NCI-H146 treated with DMSO at 0.1 percent for 48 hours (cell line): Measurements from ENCODE around the gene PWWP2B.
"Not testable (repeated sequence)": the region's sequence is repeated elsewhere in the genome, so short reads cannot be mapped to it uniquely, and the experiment has no call there.

Experiments used
- DNase-seq: peaks from one replicate; lab custom pipeline; 2025; ENCODE audit not compliant: unreplicated experiment; lab: John Stamatoyannopoulos, UW

PWWP2B gene

DNA sequence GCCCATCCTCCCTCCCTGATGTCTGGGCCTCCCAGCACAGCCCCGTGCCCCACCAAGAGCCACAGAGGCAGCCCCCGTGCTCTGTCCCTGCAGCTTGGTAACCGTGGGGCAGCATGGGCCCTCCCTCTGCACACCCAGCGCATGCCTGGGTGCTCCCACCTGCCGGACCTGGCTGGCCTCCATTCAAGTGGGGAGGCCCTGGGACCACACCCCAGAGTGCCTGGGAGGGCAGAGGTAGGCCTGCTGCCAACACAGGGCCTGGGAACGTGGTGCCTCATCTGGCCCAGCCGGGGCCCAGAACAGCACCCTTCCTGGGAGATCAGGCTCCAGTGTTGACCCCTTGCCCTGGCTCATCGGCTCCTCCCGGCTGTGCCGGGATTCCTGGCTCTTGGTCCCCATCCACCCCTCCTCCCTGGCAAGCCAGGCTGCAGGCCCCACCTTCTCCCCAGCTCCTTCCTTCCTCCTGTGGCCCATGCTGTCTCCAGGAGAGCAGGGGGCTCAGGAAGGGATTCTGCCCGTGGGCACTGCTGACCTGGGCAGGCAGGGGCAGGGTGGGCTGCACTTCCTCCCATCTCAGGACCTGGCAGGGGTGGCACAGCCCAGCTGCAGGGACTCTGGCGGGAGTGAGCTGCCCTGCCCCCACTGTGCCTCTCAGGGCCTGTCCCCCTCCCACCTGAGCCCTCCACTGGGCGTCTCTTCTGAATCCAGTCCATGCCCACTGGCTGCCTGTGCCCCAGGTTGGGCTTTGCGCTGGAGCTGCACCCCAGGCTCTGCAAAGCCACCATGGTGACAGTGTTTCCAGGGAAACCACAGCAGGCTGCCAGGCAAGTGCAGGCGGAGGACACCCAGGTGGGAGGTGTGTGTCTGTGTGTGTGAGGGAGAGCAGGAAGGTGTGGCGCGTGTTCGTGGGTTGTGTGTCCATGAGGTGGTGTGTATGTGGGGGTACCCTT is 32.6 kb downstream of the PWWP2B start:
- DNase-seq: peak; percentile 3

DNA sequence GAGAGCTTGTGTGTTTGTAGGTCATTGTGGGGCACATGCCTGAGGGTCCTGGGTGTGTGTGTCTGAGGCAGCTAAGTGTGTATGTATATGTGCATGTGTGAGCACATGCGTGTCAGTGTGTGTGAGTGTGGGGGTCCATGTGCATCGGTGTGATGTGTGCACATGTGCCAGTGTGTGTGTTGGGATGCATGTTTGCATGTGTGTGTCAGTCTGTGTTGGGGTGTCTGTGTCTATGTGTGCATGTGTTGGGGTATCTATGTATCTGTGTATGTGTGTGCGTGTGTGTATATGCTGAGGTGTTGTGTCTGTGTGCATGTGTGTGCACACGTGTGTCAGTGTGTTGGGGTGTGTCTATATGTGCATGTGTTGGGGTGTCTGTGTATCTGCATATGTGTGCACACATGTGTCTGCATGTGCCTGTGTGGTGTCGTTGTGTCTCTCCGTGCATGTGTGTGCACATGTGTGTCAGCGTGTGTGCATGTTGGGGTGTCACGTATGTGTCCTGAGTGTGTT is 33.3 kb downstream of the PWWP2B start:
- no peak for DNase-seq

- DNase-seq: no peak
Observed at GRCh38 chr10:132430861-132431271, 33.9 kb downstream of the PWWP2B start.

GRCh38 chr10:132431537-132432175 is 34.7 kb downstream of the PWWP2B start:
- DNase-seq: no peak

GRCh38 chr10:132432176-132432540 is 35.2 kb downstream of the PWWP2B start:
- DNase-seq: no peak

GRCh38 chr10:132433671-132434340 is 36.8 kb downstream of the PWWP2B start:
- no peak for DNase-seq

DNA sequence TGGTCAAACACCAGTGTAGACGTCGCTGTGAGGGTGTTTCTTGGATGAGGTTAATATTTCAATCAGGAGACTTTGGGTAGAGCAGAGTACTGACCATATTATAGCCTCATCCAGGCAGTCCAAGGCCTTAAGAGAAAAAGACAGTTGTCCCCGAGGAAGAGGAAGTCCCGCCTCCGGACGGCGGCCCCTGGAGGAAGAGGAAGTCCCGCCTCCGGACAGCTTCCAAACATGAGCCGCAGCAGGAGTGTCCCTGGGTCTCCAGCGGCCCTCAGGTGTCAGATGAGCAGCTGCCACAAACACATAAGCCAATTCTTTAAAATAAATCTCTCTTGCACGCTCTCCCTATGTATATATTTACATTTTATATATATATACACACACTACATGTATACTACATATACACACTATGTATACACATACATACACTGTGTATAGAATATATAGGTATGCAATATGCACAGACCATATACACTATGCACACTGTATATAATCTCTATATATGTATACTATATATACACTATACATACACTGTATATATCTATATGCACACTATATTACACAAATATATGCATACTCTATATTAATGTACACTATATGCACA is 37.5 kb downstream of the PWWP2B start:
- no peak for DNase-seq

GRCh38 chr10:132435320-132435719 is 38.3 kb downstream of the PWWP2B start:
- DNase-seq: not testable (repeated sequence)

DNA sequence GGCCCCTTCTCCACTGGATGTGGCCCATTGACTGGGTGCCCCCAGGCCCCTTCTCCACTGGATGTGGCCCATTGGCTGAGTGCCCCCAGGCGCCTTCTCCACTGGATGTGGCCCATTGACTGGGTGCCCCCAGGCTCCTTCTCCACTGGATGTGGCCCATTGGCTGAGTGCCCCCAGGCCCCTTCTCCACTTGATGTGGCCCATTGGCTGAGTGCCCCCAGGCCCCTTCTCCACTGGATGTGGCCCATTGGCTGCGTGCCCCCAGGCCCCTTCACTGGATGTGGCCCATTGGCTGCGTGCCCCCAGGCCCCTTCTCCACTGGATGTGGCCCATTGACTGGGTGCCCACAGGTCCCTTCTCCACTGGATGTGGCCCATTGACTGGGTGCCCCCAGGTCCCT is 39.1 kb downstream of the PWWP2B start:
- DNase-seq: not testable (repeated sequence)

DNA sequence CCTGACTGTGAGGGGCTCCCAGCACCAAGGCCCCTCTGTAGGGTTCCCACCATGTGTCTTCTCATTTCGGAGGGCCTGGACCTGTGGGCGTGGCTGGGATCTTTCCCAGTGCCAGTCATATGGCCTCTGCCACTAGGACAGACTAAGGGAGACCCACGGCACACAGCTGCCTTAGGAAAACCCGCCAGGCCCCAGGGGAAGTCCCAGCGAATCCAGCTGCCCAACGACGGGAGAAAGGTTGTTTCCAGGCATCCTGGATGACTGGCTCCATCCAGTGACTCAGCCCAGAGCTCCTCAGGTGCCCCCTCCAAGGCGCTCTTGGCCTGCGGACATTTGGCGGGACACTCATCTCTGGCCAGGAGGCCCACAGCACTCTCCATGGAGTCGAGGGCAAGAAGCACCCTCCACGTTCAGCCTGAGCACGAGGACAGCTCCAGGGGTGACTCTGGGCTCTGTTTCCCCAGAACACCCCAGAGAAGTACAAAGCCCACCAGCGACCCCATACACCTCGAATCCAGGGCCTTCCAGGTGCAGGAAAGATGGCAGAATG is 39.9 kb downstream of the PWWP2B start:
- DNase-seq: no peak

- DNase-seq: no peak
Observed at GRCh38 chr10:132437541-132437950, 40.5 kb downstream of the PWWP2B start.

GRCh38 chr10:132438091-132439024 is 41.4 kb downstream of the PWWP2B start:
- no peak for DNase-seq

DNA sequence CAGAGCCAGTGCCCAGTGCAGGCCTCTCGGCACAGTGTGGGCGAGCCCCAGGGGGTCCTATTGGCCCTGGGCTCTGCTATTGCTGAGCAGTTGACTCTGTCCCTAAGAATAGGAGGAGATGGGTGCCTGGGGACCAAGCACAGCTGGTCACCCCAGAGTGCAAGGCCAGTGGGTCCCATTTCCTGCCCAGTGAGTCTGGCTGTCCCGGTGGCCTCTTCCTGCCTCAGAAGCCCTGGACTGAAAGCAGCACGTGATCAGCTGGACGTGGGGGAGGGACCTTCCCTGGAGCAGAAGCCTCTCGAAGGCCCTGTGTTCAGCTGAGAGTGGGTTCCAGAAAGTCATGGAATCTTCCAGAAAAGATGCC is 42.0 kb downstream of the PWWP2B start:
- DNase-seq: no peak

GRCh38 chr10:132439424-132440163 is 42.6 kb downstream of the PWWP2B start:
- no peak for DNase-seq

- no peak for DNase-seq
Observed at GRCh38 chr10:132440791-132441565, 44.0 kb downstream of the PWWP2B start.

DNA sequence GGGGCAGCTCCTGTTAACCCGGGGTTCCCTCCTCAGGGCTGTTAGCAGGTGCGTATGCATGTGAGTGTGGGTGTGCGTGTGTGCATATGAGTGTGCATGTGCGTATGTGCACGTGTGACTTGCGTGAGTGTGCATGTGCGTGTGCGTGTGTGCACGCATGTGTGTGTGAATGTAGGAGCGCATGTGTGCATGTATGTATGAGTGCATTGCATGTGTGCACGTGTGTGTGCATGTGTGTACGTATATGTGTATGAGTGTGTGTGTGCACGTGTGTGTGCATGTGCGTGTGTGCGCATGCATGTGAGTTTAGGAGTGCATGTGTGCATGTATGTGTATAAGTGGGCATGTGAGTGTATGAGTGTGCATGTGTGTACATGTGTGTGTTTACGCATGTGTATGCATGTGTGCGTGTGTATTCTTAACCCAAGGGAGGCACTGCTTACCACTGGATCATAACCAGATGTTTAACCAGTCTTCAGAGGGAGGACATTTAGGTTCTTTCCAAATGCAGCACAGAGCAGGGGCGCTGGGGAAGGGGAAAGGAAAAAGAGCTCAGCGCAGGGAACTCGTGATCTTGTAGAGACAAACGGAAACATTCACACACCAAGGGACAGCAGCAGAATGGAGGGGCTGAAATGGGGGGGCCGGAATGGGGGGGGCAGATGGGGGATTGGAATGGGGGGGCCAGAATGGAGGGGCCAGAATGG is 45.0 kb downstream of the PWWP2B start:
- no peak for DNase-seq

GRCh38 chr10:132442636-132443035 is 45.6 kb downstream of the PWWP2B start:
- DNase-seq: no peak

- no peak for DNase-seq
Observed at GRCh38 chr10:132443605-132443982, 46.6 kb downstream of the PWWP2B start.
